Mucosa of stomach (tissue), 1 donor: ENCODE measurements around the gene NT5DC1.

Source experiments
- H3K27me3 ChIP-seq: one replicate; pipeline ENCODE4 v1.7.0; 2013; ENCODE audit warnings: mild to moderate bottlenecking, low read length; ENCODE audit not compliant: control insufficient read depth, insufficient read depth
- H3K36me3 ChIP-seq: one replicate; pipeline ENCODE4 v1.7.0; 2013; ENCODE audit warnings: low read length; ENCODE audit not compliant: control insufficient read depth, insufficient read depth
- H3K4me1 ChIP-seq: one replicate; pipeline ENCODE4 v1.7.0; 2013; ENCODE audit warnings: mild to moderate bottlenecking, low read length; ENCODE audit not compliant: control insufficient read depth, insufficient read depth
- H3K4me3 ChIP-seq: one replicate; pipeline ENCODE4 v1.7.0; 2013; ENCODE audit warnings: low read length
- H3K9ac ChIP-seq: one replicate; pipeline ENCODE4 v1.7.0; 2013; ENCODE audit warnings: mild to moderate bottlenecking, low read length, moderate library complexity
- H3K9me3 ChIP-seq: one replicate; pipeline ENCODE4 v1.7.0; 2013; ENCODE audit warnings: mild to moderate bottlenecking, low read length, moderate library complexity; ENCODE audit not compliant: control insufficient read depth
- donor health status: Pancreatic carcinoma.

Gene NT5DC1

GRCh38 chr6:116292553-116292952 lies 191.9 kb downstream of the NT5DC1 start:
- no peaks in the 10 kb centered on the region for H3K4me1 ChIP-seq
- H3K27me3 ChIP-seq = no peaks in the 10 kb centered on the region
- H3K4me3 ChIP-seq = no peak overlapping the region
- no peaks in the 10 kb centered on the region for H3K36me3 ChIP-seq
- H3K9me3 ChIP-seq = no peaks in the 10 kb centered on the region
- no peak overlapping the region for H3K9ac ChIP-seq

GRCh38 chr6:116298273-116298672 lies 197.6 kb downstream of the NT5DC1 start:
- no peaks in the 10 kb centered on the region for H3K9me3 ChIP-seq
- H3K36me3 ChIP-seq = no peaks in the 10 kb centered on the region
- H3K4me3 ChIP-seq = no peak overlapping the region
- no peak overlapping the region for H3K9ac ChIP-seq
- no peaks in the 10 kb centered on the region for H3K4me1 ChIP-seq
- H3K27me3 ChIP-seq = no peaks in the 10 kb centered on the region

- Histone ChIP-seq H3K4me1 (no peaks in the 10 kb centered on the region), H3K9me3 (no peaks in the 10 kb centered on the region), H3K4me3 (no peak overlapping the region), H3K27me3 (no peaks in the 10 kb centered on the region), H3K9ac (no peak overlapping the region), H3K36me3 (no peaks in the 10 kb centered on the region)
Observed at GRCh38 chr6:116298973-116299372, 198.3 kb downstream of the NT5DC1 start.
